ENCODE results near the gene SCUBE1. TPM values are rescaled to one million over a fixed set of nuclear protein-coding genes. Genes with fewer than 3 reads are reported as not detected.

SCUBE1 gene
- total and polyA plus RNA-seq, 2 of the 8 experiments (the other 6 are each of a cell fraction or from before 2014, with no cell fraction given), result 2.3 to 4.9 TPM

DNA sequence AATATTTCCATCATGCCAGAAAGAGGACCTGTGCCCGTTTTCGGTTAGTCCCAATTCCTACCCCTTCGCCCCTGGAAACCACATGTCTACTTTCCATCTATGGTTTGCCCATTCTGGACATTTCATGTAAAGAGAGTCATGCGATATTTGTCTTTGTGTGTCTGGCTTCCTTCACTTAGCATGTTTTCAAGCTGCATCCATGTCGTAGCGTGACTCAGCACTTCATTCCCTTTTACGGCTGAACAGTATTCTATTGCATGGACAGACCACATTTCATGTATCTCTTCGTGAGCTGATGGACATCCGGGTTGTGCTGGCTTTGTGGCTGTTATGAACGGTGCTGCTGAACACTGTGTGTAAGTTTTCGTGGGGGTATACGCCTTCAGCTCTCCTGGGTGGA, 43.4 kb downstream of the SCUBE1 start (continued):
- TF ChIP-seq, protein P1, sequence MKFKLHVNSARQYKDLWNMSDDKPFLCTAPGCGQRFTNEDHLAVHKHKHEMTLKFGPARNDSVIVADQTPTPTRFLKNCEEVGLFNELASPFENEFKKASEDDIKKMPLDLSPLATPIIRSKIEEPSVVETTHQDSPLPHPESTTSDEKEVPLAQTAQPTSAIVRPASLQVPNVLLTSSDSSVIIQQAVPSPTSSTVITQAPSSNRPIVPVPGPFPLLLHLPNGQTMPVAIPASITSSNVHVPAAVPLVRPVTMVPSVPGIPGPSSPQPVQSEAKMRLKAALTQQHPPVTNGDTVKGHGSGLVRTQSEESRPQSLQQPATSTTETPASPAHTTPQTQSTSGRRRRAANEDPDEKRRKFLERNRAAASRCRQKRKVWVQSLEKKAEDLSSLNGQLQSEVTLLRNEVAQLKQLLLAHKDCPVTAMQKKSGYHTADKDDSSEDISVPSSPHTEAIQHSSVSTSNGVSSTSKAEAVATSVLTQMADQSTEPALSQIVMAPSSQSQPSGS (IDR thresholded peaks at IDR 0.05; ENCODE audit: low read length), result no peak
- TF ChIP-seq CBX8 (IDR thresholded peaks at IDR 0.05; ENCODE audit: borderline replicate concordance, low read depth, low read length) (no peak), TAF1 (IDR thresholded peaks at IDR 0.05; ENCODE audit: low read depth, low read length) (no peak), TCF12 (IDR thresholded peaks at IDR 0.05; ENCODE audit: low read depth, low read length) (no peak), ASH2L (IDR thresholded peaks at IDR 0.05; ENCODE audit: low read length) (no peak)
